ENCODE data around the gene CACNA1G. TPM values are rescaled to one million over a fixed set of nuclear protein-coding genes. Genes with fewer than 3 reads are reported as not detected.

Gene CACNA1G
- total RNA-seq, 1 donor from 2014 or later, result not detected

- H3K4me3 ChIP-seq (ENCODE audit: low read depth, low read length), result no peak overlapping the region
- TF ChIP-seq CTCF (conservative IDR thresholded peaks at IDR 0.05; ENCODE audit: low read depth, low read length), result no peak
- no peak for DNase-seq (ENCODE audit: low read depth)
These were observed 85.5 kb downstream of the CACNA1G start for GRCh38 chr17:50645748-50646682.

DNA sequence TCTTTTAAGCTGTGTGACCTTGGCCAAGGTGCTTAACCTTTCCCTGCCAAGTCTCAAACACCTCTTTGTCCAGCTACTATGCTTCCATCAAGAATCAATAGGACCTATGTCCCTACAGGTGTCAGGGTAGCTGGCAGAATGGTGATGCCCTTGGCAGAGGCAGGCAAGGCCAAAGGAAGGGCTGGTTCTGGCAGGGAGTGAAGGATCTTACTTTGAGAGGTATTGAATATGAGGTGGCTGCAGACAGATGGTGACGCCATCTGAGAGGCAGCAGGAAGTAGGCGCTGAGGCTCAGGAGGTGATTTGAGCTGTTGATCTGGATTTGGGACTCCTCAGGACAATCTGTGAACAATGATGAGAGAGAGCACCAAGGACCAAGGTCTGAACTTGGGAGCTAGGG, 86.7 kb downstream of the CACNA1G start:
- H3K4me3 ChIP-seq (ENCODE audit: low read depth, low read length), result no peak overlapping the region
- no peak for DNase-seq (ENCODE audit: low read depth)
- no peak for TF ChIP-seq CTCF (conservative IDR thresholded peaks at IDR 0.05; ENCODE audit: low read depth, low read length)

GRCh38 chr17:50649042-50649908, 88.8 kb downstream of the CACNA1G start:
- no peak for TF ChIP-seq CTCF (conservative IDR thresholded peaks at IDR 0.05; ENCODE audit: low read depth, low read length)
- no peak for DNase-seq (ENCODE audit: low read depth)

GRCh38 chr17:50651661-50652060, 91.1 kb downstream of the CACNA1G start:
- H3K4me3 ChIP-seq (ENCODE audit: low read depth, low read length), result no peak overlapping the region
- no peak for TF ChIP-seq CTCF (conservative IDR thresholded peaks at IDR 0.05; ENCODE audit: low read depth, low read length)
- no peak for DNase-seq (ENCODE audit: low read depth)

More at GRCh38 chr17:50649042-50649908, 88.8 kb downstream of the CACNA1G start:
- H3K4me3 ChIP-seq (ENCODE audit: low read depth, low read length), result no peak overlapping the region

- TF ChIP-seq CTCF (conservative IDR thresholded peaks at IDR 0.05; ENCODE audit: low read depth, low read length), result no peak
- DNase-seq (ENCODE audit: low read depth), result no peak
- H3K4me3 ChIP-seq (ENCODE audit: low read depth, low read length), result no peak overlapping the region
These were observed 93.2 kb downstream of the CACNA1G start for GRCh38 chr17:50653738-50654137.

GRCh38 chr17:50656509-50656908, 96.0 kb downstream of the CACNA1G start:
- no peak for TF ChIP-seq CTCF (conservative IDR thresholded peaks at IDR 0.05; ENCODE audit: low read depth, low read length)
- no peak for DNase-seq (ENCODE audit: low read depth)
- no peak overlapping the region for H3K4me3 ChIP-seq (ENCODE audit: low read depth, low read length)

Measured in epithelial cell of proximal tubule (primary cell).